ENCODE results near the gene GLI1.
"Not testable (repeated sequence)": the region's sequence is repeated elsewhere in the genome, so short reads cannot be mapped to it uniquely, and the experiment has no call there.

GLI1 gene

DNA sequence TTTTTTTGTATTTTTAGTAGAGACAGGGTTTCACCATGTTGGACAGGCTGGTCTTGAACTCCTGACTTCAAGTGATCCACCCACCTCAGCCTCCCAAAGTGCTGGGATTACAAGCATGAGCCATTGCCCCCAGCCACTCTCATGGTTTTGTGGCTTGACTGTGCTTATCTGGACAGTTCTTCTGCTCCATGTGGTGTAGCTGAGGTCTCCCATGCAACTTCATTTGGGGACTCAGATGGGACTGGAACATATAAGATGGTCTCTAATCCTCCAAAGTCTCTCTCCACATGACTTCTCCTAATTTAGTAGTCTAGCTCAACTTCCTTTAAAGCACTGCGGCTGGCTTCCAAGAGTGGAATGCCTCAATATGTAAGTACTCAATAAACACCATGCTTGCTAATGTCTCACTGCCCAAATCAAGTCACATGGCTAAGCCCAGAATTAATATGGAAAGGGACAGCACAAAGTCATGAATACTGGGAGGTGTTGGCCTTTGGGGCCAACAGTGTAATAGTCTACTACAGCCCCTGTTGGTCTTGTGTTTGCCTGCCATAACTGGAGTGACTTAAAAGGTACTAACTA, 17.6 kb upstream of the GLI1 start:
- no peak for DNase-seq (ENCODE audit: low read depth in 2 of 2)

DNA sequence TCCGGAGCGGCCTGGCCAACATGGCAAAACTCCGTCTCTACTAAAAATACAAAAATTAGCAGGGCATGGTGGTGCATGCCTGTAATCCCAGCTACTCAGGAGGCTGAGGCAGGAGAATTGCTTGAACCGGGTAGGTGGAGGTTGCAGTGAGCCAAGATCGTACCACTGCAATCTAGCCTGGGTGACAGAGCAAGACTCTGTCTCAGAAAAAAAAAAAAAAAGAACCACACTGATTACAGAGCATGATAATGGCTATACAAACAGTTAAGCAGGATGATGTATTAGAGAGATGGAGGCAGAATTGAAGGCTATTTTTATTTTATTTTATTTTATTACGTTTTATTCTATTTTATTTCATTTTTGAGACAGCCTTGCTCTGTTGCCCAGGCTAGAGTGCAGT, 15.2 kb upstream of the GLI1 start:
- not testable (repeated sequence) for DNase-seq (ENCODE audit: low read depth in 2 of 2)

DNA sequence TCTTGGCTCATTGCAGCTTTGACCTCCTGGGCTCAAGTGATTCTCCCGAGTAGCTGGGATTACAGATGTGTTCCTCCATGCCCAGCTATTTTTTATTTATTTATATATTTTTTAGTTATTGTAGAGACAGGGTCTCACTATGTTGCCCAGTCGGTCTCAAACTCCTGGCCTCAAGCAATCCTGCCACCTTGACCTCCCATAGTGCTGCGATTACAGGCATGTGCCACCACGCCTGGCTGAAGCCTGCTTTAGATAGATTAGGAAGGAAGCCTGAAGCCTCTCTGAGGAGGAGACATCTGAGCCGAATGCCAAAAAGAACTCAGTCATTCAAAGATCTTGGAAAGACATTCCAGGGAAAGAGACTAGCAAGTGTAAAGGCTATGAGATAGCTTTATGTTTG, 14.8 kb upstream of the GLI1 start:
- DNase-seq (ENCODE audit: low read depth in 2 of 2): no peak

DNA sequence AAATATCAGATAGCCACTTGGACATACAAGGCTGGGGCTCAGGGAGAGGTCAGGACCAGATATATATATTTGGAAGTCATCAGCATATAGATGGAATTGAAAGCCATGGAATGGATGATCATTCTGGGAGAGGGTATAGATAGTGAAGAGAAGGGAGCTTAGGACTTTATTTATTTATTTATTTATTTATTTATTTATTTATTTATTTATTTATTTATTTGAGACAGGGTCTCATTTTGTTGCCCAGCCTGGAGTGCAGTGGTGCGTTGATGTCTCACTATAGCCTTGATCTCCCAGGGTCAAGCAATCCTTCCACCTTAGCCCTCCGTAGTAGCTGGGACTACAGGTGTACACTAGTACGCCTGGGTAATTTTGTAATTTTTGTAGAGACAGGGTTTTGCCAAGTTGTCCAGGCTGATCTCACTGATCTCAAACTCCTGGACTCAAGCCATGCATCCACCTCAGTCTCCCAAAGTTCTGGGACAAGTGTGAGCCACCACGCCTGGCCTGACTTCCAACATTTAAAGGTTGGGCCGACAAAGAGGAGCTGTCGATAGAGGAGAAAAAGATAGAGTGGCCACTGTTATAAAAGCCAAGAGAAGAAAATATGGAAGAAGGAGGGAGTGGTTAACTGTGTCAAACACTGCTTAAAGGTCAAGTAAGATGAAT, 13.2 kb upstream of the GLI1 start:
- no peak for DNase-seq (ENCODE audit: low read depth in 2 of 2)

DNA sequence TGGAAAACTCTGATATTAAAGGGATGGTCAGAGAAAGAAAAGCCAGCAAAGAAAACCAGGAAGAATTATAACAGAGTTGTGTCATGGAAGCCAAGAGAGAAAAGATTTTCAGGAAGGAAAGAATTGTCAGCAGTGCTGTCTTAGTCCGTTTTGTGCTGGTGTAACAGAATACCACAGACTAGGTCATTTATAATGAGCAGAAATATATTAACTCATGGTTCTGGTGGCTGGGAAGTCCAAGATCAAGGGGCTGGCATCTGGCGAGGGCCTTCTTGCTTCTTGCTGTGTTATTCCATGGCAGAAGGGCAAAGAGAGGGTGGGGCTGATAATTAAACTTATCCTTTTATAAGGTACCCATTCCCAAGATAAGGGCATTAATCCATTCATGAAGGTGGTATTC, 10.9 kb upstream of the GLI1 start:
- no peak for DNase-seq (ENCODE audit: low read depth in 2 of 2)

DNA sequence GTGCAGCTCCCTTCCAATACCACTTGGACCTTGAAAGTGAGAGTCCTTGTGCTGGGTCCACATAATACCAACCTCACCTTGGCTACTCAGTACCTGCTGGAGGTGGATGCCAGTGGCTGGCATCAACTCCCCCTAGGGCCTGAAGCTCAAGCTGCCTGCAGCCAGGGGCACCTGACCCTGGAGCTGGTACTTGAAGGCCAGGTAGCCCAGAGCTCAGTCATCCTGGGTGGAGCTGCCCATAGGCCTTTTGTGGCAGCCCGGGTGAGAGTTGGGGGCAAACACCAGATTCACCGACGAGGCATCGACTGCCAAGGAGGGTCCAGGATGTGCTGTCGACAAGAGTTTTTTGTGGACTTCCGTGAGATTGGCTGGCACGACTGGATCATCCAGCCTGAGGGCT, 10.2 kb upstream of the GLI1 start:
- no peak for DNase-seq (ENCODE audit: low read depth in 2 of 2)

DNA sequence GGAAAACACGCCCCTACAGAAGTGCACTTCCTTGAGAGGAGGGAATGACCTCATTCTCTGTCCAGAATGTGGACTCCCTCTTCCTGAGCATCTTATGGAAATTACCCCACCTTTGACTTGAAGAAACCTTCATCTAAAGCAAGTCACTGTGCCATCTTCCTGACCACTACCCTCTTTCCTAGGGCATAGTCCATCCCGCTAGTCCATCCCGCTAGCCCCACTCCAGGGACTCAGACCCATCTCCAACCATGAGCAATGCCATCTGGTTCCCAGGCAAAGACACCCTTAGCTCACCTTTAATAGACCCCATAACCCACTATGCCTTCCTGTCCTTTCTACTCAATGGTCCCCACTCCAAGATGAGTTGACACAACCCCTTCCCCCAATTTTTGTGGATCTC, 9.5 kb upstream of the GLI1 start:
- DNase-seq (ENCODE audit: low read depth in 2 of 2): no peak

DNA sequence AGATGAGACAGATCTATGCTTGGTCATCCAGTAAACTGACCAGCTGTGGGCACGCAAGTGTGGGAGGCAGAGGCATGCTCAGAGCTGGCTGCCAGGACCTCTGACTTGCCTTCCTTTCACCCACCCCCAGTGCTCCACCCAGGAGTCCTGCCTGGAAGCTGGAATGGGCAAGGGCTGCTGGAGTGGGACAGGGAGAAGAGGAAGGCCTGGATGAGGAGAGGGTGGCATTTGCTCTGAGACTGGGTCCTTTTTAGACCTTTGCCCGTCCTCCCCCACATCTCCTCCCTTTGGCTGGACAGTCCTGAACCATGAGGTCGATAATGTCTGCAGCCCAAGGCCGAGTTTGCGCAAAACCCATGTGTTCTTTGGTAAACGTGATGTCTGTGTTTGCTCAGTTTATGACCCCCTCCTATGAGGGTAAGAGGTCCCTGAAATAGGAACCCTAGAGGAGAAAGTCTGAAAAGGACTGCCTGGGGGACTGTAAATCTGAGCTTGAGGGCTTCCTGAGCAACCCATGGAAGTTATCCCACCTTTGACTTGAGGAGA, 8.3 kb upstream of the GLI1 start:
- no peak for DNase-seq (ENCODE audit: low read depth in 2 of 2)

DNA sequence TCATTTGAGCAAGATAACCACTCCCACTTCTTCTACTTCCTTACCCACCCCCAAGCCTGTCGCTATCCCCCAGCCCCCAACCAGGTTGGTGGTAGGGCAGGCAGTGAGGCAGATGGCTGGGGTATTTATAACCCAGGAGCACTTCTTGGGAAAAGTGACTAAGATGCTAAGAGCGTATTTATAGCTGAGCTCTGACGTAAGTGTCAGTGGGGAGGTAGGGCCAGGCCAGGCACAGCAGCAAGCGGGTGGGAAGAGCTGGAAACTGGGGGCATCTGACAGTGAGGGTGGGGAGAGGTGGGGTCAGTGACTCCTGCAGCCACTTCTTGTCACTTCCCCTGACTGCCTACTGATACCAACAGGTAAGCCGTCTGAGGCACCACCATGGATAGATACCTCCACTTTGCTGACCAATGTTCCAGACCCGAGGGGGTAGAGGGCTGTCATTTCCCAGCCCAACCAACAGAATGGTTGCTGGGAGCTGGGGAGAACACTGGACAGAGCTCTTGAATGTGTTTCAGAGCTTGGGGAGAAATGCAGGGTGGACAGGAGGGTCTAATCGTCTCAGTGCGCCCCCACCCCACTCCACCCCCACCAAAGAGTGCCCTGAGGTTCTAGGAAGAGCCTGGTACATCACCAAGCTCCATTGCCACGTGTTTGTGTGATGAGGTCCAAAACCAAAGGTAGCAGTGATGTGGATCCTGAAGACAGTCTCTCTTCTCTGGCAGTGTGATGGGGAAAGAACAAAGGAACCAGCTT, 7.2 kb upstream of the GLI1 start:
- no peak for DNase-seq (ENCODE audit: low read depth in 2 of 2)

DNA sequence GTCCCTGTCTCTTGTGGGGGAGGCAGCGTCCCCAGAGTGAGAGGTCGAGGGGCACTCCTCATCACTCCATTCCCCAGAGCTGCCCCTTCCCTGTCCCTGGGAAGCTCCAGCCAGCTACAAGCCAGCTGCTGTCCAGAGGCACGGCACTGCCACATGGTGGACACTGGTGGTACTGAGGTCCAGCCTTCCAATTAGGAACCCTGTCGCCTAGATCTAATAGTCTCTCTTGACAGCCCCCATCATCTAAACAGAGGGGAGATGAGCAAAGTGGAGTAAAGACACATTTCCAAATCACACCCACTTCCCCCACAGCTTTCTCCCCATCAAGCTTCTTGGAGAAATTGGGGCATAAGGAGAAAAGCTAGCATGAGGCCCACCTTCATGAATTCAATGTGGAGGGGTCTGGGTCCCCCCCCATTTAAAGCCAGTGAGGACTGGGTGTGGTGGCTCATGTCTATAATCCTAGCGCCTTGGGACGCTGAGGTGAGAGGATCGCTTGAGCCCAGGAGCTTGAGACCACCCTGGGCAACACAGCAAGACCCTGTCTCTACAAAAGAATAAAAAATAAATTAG, 6.6 kb upstream of the GLI1 start:
- DNase-seq (ENCODE audit: low read depth in 2 of 2): no peak

DNA sequence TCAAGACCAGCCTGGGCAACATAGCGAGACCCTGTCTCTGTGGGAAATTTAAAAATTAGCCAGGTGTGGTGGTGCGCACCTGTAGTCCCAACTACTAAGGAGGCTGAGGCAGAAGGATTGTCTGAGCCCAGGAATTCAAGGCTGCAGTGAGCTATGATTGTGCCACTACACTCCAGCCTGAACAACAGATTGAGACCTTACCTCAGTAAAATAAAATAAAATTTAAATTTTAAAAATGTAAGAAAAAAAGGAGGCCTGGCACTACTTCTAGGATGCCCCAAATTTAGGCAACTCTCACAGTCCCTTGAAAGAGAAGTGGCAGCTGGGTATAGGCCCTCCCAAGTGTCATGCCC, 5.4 kb upstream of the GLI1 start:
- no peak for DNase-seq (ENCODE audit: low read depth in 2 of 2)

DNA sequence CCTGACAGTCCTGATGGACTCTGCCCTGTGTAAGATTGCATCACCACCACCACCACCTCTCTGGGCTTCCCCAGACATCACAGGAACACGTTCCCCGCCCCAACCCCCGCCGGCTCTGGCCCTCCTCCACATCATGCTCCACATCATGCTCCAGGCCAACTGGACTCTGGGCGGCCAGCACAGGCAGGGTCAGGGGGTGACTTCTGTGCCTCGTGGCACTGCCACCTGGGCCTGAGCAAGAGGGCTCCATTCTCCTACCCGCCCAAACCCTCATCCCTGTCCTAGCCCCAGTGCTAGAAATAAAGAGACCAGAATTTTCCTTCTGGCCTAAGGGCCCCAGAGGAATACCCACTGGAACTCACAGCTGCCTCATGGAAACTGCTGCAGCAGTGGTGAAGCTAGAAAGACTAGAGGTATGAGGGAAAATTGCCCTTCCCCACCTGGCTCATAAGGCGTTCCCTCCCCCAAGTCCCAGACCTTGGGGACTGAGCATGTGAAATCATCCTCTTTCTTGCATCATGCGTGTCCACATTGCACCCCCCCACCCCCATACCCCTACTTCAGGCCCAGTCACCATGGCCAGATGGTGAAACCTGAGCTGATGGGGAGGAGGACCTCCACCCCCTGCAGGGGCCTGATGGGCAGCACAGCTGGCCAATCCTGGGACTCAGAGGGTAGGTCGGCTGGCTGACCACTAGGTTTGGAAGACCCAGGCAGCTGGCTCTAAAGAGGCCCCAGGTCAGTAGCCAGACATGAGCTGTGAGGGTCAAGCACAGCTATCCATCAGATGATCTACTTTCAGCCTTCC, 4.8 kb upstream of the GLI1 start, which contains the start of gene INHBE:
Gene INHBE (plus strand): TSS at position 742 of the 808 bp plus-strand sequence. CDS start 230 bp downstream, outside the sequence.
- DNase-seq (ENCODE audit: low read depth in 2 of 2): no peak

DNA sequence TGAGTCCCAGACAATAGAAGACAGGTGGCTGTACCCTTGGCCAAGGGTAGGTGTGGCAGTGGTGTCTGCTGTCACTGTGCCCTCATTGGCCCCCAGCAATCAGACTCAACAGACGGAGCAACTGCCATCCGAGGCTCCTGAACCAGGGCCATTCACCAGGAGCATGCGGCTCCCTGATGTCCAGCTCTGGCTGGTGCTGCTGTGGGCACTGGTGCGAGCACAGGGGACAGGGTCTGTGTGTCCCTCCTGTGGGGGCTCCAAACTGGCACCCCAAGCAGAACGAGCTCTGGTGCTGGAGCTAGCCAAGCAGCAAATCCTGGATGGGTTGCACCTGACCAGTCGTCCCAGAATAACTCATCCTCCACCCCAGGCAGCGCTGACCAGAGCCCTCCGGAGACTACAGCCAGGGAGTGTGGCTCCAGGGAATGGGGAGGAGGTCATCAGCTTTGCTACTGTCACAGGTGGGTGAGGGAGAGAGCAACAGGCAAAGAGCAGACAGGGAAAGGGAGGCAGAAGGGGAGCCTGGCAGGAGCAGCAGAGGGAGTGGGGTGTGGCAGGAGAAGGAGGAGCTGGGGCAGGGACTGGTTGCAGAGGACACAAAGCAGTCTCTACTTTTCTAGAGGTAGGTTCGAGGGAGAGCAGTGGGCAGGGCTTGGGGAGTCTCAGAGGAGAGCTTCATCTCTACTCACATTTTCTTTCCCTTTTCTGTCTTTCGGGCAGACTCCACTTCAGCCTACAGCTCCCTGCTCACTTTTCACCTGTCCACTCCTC, 4.0 kb upstream of the GLI1 start:
- DNase-seq (ENCODE audit: low read depth in 2 of 2): no peak

DNA sequence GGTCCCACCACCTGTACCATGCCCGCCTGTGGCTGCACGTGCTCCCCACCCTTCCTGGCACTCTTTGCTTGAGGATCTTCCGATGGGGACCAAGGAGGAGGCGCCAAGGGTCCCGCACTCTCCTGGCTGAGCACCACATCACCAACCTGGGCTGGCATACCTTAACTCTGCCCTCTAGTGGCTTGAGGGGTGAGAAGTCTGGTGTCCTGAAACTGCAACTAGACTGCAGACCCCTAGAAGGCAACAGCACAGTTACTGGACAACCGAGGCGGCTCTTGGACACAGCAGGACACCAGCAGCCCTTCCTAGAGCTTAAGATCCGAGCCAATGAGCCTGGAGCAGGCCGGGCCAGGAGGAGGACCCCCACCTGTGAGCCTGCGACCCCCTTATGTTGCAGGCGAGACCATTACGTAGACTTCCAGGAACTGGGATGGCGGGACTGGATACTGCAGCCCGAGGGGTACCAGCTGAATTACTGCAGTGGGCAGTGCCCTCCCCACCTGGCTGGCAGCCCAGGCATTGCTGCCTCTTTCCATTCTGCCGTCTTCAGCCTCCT, 3.4 kb upstream of the GLI1 start:
- DNase-seq (ENCODE audit: low read depth in 2 of 2): no peak

DNA sequence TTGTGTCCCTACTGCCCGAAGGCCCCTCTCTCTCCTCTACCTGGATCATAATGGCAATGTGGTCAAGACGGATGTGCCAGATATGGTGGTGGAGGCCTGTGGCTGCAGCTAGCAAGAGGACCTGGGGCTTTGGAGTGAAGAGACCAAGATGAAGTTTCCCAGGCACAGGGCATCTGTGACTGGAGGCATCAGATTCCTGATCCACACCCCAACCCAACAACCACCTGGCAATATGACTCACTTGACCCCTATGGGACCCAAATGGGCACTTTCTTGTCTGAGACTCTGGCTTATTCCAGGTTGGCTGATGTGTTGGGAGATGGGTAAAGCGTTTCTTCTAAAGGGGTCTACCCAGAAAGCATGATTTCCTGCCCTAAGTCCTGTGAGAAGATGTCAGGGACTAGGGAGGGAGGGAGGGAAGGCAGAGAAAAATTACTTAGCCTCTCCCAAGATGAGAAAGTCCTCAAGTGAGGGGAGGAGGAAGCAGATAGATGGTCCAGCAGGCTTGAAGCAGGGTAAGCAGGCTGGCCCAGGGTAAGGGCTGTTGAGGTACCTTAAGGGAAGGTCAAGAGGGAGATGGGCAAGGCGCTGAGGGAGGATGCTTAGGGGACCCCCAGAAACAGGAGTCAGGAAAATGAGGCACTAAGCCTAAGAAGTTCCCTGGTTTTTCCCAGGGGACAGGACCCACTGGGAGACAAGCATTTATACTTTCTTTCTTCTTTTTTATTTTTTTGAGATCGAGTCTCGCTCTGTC, 2.7 kb upstream of the GLI1 start:
- no peak for DNase-seq (ENCODE audit: low read depth in 2 of 2)

DNA sequence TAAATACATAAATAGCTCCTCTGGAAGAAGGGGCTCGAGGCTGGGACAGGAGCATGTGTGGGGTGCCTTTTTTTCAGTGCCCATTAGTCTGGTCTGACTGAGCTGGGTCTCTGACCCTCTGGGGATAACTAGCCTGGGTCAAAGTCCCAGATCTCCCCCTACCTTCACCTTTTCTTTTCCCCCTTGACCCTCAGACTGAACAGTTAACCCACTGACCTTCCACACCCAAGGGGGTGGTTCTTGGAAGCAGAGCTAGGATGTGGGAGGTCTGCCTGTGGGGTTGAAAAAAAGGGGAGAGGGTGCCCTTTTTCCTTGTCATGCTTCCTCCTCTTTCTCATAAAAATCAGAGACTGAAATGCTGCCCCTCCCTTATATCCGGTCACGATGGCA, 925 bp upstream of the GLI1 start:
- DNase-seq (ENCODE audit: low read depth in 2 of 2): no peak

DNA sequence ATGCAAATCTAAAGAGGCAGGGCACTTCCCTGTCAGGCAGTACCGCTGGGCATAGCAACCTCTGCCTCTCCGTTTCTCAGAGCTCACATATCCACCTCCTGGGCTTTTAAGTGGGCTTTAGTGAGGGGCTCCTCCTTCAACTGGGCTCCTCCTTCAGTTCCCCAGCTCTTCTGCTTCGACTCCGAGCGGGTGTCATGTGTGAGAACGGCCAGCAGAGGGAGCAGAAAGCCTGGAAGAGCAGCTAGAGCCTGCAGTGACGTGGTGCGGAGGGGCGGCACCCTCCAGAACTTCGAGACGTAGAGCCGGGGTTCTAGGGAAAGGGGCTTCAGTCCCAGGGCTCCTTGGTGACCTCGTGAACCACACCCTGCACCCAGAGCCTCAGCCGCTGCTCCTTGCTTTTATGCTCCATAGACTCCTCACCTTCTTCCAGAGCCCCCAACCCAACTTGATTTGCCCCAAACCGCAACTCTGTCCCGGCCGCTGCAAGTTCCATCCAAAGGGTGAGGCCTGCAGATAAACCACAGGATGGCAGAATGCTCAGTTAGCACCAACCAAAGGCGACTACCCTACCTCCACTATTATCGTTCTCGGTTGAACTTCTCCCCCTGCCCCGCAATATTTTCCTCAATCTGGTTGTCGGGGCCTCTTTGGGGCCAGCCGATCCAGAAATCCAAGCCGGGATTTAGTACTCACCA, 383 bp upstream of the GLI1 start:
- DNase-seq (ENCODE audit: low read depth in 2 of 2): peak; percentile 79 to 88

DNA sequence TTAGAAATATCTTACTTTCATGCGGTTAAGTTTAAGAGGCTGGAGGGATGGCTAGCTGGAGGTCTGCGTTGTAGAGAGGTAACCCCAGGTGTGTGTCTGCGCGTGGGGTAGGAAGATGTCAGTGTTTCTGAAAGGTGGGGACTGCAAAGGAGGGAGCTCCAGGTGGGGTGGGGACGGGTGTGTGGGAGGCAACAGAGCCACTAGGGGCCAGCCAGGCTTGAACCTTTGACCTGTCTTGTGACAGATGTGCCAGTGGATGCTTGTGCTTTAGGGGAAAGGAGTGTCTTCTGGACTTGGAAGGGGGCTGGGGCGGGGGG, 841 bp downstream of the GLI1 start:
- no peak for DNase-seq (ENCODE audit: low read depth in 2 of 2)

DNA sequence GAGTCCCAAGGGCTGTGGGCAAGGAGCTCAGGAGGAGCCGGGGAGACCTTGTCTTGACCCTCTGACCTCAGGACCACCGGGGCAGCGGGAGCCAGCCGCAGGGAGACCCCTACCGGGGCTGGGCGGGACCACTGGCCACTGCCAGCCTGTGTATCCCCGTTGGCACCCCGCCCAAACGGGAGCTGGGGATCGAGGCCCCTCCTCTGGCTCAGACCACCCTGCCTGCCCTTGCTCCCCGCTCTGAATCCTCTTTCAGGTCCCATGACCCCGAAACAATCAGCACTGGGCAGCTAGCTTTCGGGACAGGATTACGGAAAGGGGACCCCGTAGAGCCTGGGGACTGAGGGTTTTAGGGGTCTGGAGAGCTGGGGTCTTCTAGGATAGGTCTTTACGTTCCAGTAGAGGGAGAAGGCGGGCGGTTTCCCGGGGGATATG, 1.3 kb downstream of the GLI1 start:
- no peak for DNase-seq (ENCODE audit: low read depth in 2 of 2)
